Activated CD8-positive, alpha-beta T cell treated with anti-CD3 and anti-CD28 coated beads, Interleukin-2, amount 10 ng/mL, durations not matched to agents 7 days and 5 days (primary cell): ENCODE data around the gene LILRB4. TPM values are rescaled to one million over a fixed set of nuclear protein-coding genes. Genes with fewer than 3 reads are reported as not detected.
"Not testable (repeated sequence)": the region's sequence is repeated elsewhere in the genome, so short reads cannot be mapped to it uniquely, and the experiment has no call there.

ENCODE experiments used
- ATAC-seq: fragments of 150-1000 bp; cut with Tn5 transposase; one replicate; pipeline ENCODE4 v1.10.0; 2021; ENCODE audit warnings: moderate library complexity
- CTCF ChIA-PET: fragments of 350-600 bp; sonication (Branson Sonifier 250); formaldehyde crosslinking; loops from one replicate; lab custom pipeline; 2021; ENCODE audit warnings: antibody characterized with exemption; lab: Charles Lee
- POLR2A ChIA-PET: fragments of 350-600 bp; sonication (Branson Sonifier 250); formaldehyde crosslinking; loops from one replicate; lab custom pipeline; 2021; ENCODE audit warnings: antibody characterized with exemption; lab: Charles Lee
- DNase-seq: peaks from one replicate; pipeline ENCODE4 v3.0.0-alpha.2; 2020
- H3K27ac Mint-ChIP-seq: one replicate; pipeline ENCODE4 v1.8.0; 2021; ENCODE audit warnings: mild to moderate bottlenecking, mixed read lengths
- H3K27me3 Mint-ChIP-seq: one replicate; pipeline ENCODE4 v1.8.0; 2021; ENCODE audit warnings: low read depth, mixed read lengths
- H3K36me3 Mint-ChIP-seq: one replicate; pipeline ENCODE4 v1.8.0; 2021; ENCODE audit warnings: low read depth, mixed read lengths
- H3K4me1 Mint-ChIP-seq: one replicate; pipeline ENCODE4 v1.8.0; 2021; ENCODE audit warnings: low read depth, mixed read lengths
- H3K4me3 Mint-ChIP-seq: one replicate; pipeline ENCODE4 v1.8.0; 2021; ENCODE audit warnings: mild to moderate bottlenecking, mixed read lengths
- H3K9me3 Mint-ChIP-seq: one replicate; pipeline ENCODE4 v1.8.0; 2022; ENCODE audit warnings: mixed read lengths; ENCODE audit not compliant: insufficient read depth
- total RNA-seq, 2 experiments: library from RNA; stranded (reverse); gene quantifications; one replicate each; pipeline ENCODE4 v1.2.3, GENCODE V29; 2021

The LILRB4 gene
- total RNA-seq, 2 experiments from 2014 or later = not detected

DNA sequence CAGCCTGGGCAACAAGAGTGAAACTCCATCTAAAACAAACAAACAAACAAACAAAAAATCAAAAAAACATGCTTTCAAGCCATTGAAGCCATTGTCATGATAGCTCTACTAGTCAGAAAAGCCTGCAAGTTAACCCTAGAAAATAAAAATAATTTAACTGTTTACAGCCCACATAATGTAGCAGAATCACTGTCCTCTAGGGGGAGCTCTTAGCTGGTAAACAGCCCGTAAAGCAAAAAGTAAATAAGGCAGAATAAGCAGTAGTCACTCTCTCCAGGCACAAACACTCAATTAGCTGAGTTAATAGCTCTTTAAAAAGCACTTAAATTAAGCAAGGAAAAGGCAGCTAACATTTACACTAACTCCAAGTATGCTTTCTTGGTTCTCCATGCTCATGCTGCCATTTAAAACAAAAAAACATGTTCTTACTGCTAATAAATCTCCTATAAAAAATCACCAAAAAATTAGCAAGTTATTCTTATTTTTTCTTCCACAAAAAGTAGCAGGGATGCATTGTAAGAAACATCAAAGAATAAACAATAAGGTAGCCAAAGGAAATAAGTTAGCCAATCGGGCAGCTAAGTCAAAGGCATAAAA is 11.3 kb downstream of the LILRB4 start:
- H3K36me3 Mint-ChIP-seq = no peaks in the 10 kb centered on the region
- no peak overlapping the region for H3K27ac Mint-ChIP-seq
- no peaks in the 10 kb centered on the region for H3K9me3 Mint-ChIP-seq
- ChIA-PET CTCF (interaction anchor here (0.6 to 4.2 kb wide), 21 partner anchors 9 to 957 kb away, joined by 3 to 48 read pairs (median 4); partner anchors contain the start of genes LAIR2 and MBOAT7), POLR2A (no interaction called here)
- DNase-seq = peak; percentile 49
- H3K4me1 Mint-ChIP-seq = peaks cover 8% of the 10 kb centered on the region
- peaks cover 10% of the 10 kb centered on the region for H3K27me3 Mint-ChIP-seq
- no peak overlapping the region for H3K4me3 Mint-ChIP-seq
- no peak for ATAC-seq

DNA sequence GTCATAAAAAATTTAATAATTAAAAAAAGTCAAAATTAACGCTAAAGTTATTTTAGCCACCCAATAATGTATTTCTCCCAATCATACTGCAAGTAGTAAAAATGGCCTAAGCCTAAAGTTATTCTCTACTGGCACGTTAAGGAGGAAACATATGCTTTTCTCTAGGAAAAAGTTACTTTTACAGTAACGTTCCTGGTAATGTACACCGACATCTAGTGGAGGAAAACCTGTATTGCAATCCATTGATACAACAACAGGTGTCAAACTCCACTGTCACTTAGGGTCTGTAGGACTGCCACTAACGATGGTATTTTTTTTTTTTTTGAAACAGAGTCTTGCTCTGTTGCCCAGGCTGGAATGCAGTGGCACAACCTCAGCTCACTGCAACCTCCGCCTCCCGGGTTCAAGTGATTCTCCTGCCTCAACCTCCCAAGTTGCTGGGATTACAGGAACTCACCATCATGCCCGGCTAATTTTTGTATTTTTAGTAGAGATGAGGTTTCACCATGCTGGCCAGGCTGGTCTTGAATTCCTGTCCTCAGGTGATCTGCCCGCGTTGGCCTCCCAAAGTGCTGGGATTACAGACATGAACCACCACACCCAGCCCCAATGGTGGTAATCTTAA is 13.5 kb downstream of the LILRB4 start:
- H3K27ac Mint-ChIP-seq, ATAC-seq, H3K4me3 Mint-ChIP-seq, H3K27me3 Mint-ChIP-seq, H3K36me3 Mint-ChIP-seq, POLR2A ChIA-PET, H3K9me3 Mint-ChIP-seq, H3K4me1 Mint-ChIP-seq: not testable (repeated sequence)
- peak; percentile 40 for DNase-seq
- CTCF ChIA-PET = interaction anchor here (0.9 to 4.2 kb wide), 5 partner anchors 15 to 199 kb away, joined by 3 to 48 read pairs (median 3); no protein-coding TSS in a partner anchor

DNA sequence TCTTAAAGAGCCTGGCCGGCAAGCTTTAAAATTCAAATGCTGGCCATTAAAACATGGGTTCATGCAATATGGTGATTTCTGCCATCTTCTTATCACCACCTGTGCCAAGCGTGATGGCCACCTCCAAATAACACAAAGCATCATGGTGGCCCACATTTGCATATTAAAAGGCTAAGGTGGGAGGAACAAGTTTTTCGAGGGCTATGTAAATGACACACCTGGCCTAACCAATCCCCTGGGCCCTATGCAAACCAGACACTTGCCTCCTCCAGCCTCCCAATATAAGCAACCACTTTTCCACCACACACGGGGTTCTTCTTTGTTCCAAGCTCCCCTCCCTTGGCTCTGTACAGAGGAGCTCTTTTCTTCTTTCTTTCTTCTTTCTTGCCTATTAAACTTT is 14.4 kb downstream of the LILRB4 start:
- DNase-seq = no peak
- ATAC-seq = no peak
- H3K27ac Mint-ChIP-seq = no peak overlapping the region
- H3K36me3 Mint-ChIP-seq = no peaks in the 10 kb centered on the region
- no peaks in the 10 kb centered on the region for H3K9me3 Mint-ChIP-seq
- H3K4me3 Mint-ChIP-seq = no peak overlapping the region
- ChIA-PET POLR2A (interaction anchor here (0.6 kb wide), 1 partner anchor 230 kb away, joined by 3 read pairs; no protein-coding TSS in a partner anchor), CTCF (interaction anchor here (0.9 to 1.6 kb wide), 4 partner anchors 118 to 200 kb away, joined by 3 to 11 read pairs (median 5); no protein-coding TSS in a partner anchor)
- H3K4me1 Mint-ChIP-seq = peaks cover 8% of the 10 kb centered on the region
- H3K27me3 Mint-ChIP-seq = peaks cover 2% of the 10 kb centered on the region

DNA sequence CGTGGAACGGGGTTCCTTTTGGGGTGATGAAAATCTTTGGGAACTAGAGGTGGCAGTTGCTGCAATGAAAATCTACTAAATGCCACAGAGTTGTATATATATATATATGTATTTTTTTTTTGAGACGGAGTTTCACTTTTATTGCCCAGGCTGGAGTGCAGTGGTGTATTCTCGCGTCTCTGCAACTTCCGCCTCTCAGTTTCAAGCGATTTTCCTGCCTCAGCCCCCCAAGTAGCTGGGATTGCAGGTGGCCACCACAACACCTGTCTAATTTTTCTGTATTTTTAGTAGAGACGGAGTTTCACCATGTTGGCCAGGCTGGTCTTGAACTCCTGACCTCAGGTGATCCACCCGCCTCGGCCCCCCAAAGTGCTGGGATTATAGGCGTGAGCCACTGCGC is 18.8 kb downstream of the LILRB4 start:
- not testable (repeated sequence) for H3K4me1 Mint-ChIP-seq, H3K9me3 Mint-ChIP-seq

DNA sequence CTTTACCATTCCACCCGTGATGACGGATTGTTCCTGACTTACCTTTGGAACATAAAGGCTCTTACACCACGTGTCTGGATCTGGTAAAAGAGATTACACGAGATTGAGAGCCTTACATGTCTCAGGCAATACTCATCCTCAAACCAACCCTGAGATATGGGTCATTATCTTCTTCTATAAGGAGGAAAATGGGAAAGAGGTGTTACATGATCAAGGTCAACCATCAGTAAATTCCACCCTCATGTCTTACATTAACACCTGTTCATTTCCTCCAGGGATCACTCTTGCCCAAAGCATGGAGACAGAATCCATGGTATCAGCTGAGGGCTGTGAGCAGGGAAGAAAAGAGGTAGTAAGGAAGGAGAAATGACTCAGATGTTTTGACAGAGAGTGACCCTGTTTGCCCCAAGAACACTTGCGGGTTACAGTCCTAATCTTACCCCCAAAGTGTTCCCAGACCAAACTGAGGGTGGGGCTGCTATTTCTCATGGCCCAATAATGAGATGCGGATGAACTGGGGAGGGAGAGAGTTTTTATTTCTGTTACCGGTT is 19.6 kb downstream of the LILRB4 start:
- Mint-ChIP-seq H3K27ac (no peak overlapping the region), H3K9me3 (no peaks in the 10 kb centered on the region), H3K4me1 (no peaks in the 10 kb centered on the region), H3K27me3 (peaks cover 6% of the 10 kb centered on the region), H3K36me3 (no peaks in the 10 kb centered on the region), H3K4me3 (no peak overlapping the region)
- ChIA-PET CTCF (interaction anchor here (1.2 to 6.2 kb wide), 2 partner anchors 8 to 203 kb away, joined by 3 to 23 read pairs; no protein-coding TSS in a partner anchor), POLR2A (no interaction called here)
- no peak for DNase-seq
- no peak for ATAC-seq

More for the DNA sequence above, 18.8 kb downstream of the LILRB4 start:
- H3K27me3 Mint-ChIP-seq, H3K27ac Mint-ChIP-seq, H3K36me3 Mint-ChIP-seq, POLR2A ChIA-PET, H3K4me3 Mint-ChIP-seq, ATAC-seq, DNase-seq: not testable (repeated sequence)
- CTCF ChIA-PET = interaction anchor here (0.9 to 1.2 kb wide), 2 partner anchors 200 to 203 kb away, joined by 3 to 6 read pairs; no protein-coding TSS in a partner anchor

DNA sequence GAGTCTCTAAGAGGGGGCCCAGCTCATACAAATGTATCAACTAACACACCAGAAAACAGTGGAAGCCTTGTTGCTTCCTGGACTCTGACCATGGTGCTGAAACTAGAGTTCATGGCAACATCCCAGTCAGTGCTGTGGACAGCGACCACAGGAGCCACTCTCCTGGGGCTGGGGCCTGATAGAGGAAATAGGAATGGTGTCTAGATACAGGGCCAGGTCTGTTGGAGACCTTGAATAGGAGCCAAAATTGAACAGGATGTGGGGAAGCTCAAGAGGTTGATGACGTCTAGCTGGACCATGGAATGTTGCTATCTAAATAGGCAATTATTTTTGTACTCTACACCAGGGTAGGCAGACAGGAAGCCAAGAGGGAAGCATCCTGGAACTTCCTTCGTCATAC is 21.7 kb downstream of the LILRB4 start:
- Mint-ChIP-seq H3K4me3 (no peak overlapping the region), H3K27ac (no peak overlapping the region), H3K4me1 (no peaks in the 10 kb centered on the region), H3K27me3 (peaks cover 9% of the 10 kb centered on the region), H3K9me3 (no peaks in the 10 kb centered on the region), H3K36me3 (no peaks in the 10 kb centered on the region)
- ChIA-PET CTCF (interaction anchor here (1.2 to 6.2 kb wide), 3 partner anchors 10 to 234 kb away, joined by 3 to 23 read pairs (median 3); no protein-coding TSS in a partner anchor), POLR2A (no interaction called here)
- DNase-seq (peak; percentile 57), ATAC-seq (no peak)

DNA sequence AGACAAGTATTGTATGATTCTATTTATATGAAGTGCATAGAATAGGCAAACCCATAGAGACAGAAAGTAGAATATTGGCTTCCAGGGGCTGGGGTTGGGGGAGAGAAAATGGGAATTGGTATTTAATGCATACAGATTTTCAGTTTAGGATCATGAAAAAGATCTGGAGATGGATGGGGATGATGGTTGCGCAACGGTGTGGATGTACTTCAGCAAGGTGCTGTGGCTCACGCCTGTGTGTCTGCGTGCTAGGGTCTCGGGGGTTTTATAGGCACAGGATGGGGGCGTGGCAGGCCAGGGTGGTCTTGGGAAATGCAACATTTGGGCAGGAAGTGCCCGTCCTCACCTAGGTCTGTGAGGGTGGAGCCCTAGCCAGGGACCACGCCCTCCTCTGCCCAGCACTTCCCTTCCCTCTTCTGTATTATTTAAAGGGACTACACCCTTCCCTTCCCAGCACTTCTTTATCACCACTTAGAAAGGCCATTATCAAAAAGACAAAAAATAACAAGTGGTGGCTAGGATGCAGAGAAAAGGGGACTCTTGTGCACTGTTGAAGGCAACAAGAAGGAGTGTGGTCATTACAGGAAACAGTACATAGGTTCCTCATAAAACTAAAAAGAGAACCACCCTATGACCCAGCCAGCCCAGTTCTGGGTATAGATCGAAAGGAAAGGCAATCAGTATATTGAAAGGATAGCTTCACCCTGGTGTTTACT is 29.0 kb downstream of the LILRB4 start:
- no peak for DNase-seq
- Mint-ChIP-seq H3K9me3 (no peaks in the 10 kb centered on the region), H3K27ac (no peak overlapping the region), H3K27me3 (peaks cover 20% of the 10 kb centered on the region), H3K36me3 (no peaks in the 10 kb centered on the region), H3K4me3 (no peak overlapping the region), H3K4me1 (peaks cover 15% of the 10 kb centered on the region)
- no peak for ATAC-seq
- CTCF ChIA-PET = no interaction called here
- POLR2A ChIA-PET = no interaction called here

DNA sequence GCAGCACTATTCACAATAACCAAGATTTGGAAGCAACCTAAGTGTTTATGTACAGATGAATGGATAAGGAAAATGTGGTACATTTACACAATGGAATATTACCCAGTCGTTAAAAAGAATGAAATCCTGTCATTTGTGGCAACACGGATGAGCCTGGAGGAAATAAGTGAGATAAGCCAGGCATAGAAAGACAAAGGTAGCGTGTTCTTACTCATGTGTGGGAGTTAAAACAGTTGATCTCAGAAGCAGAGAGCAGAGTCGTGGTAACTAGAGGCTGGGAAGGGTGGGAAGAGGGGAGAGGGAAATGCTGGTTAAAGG is 29.5 kb downstream of the LILRB4 start:
- ChIA-PET CTCF (no interaction called here), POLR2A (no interaction called here)
- Mint-ChIP-seq H3K4me1 (peaks cover 15% of the 10 kb centered on the region), H3K27ac (no peak overlapping the region), H3K4me3 (no peak overlapping the region), H3K36me3 (no peaks in the 10 kb centered on the region), H3K9me3 (no peaks in the 10 kb centered on the region), H3K27me3 (peaks cover 20% of the 10 kb centered on the region)
- ATAC-seq (no peak), DNase-seq (no peak)

DNA sequence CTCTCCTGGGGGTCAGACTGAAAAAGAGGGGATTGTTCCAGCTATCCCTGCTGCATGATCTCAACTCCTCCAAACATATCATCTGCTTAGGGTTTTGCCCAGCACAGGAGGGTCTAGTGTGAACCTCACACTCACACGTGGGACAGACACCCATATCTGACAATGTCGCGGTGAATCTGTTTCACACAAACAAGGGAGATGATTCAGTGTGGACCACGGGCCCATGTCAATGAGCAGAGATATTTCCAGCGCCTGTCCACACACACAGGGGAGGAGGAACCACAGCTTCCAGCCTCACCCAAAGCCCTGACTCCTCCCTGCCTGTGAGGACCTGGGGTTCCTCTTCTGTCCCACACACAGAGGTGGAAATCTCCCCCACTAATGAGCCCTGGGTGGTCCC is 31.9 kb downstream of the LILRB4 start:
- ATAC-seq (no peak), DNase-seq (no peak)
- Mint-ChIP-seq H3K4me1 (peaks cover 15% of the 10 kb centered on the region), H3K4me3 (no peak overlapping the region), H3K27me3 (peaks cover 18% of the 10 kb centered on the region), H3K9me3 (no peaks in the 10 kb centered on the region), H3K36me3 (no peaks in the 10 kb centered on the region), H3K27ac (no peak overlapping the region)
- ChIA-PET CTCF (no interaction called here), POLR2A (no interaction called here)

DNA sequence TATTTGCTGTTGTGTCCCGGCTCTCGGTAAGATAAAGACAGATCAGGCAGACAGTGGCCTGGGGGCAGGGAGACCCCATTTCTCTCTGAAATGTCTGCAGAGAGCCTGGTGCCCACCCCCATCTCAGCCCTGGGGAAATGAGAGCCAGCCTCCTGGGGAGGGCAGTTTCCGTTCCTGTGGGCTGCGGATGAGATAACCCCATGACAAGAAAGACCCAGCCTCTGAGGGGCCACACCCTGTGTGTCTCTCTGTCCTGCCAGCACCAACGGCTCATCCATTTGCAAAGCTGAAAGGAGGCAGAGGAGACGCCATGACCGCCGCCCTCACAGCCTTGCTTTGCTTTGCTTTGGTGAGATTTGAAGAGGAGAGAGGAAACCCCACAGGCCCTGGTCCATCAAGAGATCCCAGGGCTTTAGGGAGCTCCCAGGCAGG is 33.3 kb downstream of the LILRB4 start:
- CTCF ChIA-PET = interaction anchor here (0.6 kb wide), 1 partner anchor 222 kb away, joined by 3 read pairs; no protein-coding TSS in a partner anchor
- H3K27ac Mint-ChIP-seq = peak overlapping the region; percentile 35
- POLR2A ChIA-PET = no interaction called here
- no peaks in the 10 kb centered on the region for H3K9me3 Mint-ChIP-seq
- ATAC-seq = peak; percentile 51
- H3K4me1 Mint-ChIP-seq = peaks cover 15% of the 10 kb centered on the region
- peak overlapping the region; percentile 19 for H3K4me3 Mint-ChIP-seq
- no peaks in the 10 kb centered on the region for H3K36me3 Mint-ChIP-seq
- no peak for DNase-seq
- H3K27me3 Mint-ChIP-seq = peaks cover 20% of the 10 kb centered on the region

DNA sequence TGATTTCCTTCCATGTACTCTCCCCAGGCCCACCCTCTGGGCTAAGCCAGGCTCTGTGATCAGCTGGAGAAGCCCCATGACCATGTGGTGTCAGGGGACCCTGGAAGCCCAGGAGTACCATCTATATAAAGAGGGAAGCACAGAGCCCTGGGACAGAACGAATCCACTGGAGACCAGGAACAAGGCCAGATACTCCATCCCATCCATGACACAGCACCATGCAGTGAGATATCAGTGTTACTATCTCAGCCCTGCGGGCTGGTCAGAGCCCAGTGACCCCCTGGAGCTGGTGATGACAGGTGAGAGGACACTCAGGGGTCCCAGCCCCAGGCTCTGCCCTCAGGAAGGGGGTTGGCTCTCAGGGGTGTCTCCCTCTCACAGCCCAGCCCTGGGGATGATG is 34.0 kb downstream of the LILRB4 start:
- ChIA-PET CTCF (interaction anchor here (0.6 kb wide), 1 partner anchor 222 kb away, joined by 3 read pairs; no protein-coding TSS in a partner anchor), POLR2A (no interaction called here)
- no peak overlapping the region for H3K4me3 Mint-ChIP-seq
- no peak for DNase-seq
- no peak for ATAC-seq
- peaks cover 12% of the 10 kb centered on the region for H3K4me1 Mint-ChIP-seq
- H3K27me3 Mint-ChIP-seq = peaks cover 16% of the 10 kb centered on the region
- no peak overlapping the region for H3K27ac Mint-ChIP-seq
- no peaks in the 10 kb centered on the region for H3K9me3 Mint-ChIP-seq
- H3K36me3 Mint-ChIP-seq = no peaks in the 10 kb centered on the region
